ENCODE results near the gene PPHLN1.

- TF ChIP-seq CTCF (IDR thresholded peaks at IDR 0.05), result no peak
- no peak for TF ChIP-seq POLR2A (IDR thresholded peaks at IDR 0.05)
Measured at GRCh38 chr12:42432517-42433140, 106.7 kb downstream of the PPHLN1 start.
